Activated CD4-positive, alpha-beta T cell treated with anti-CD3 and anti-CD28 coated beads for 48 hours (primary cell): ENCODE results near the gene LMF1.
"Not testable (repeated sequence)": the region's sequence is repeated elsewhere in the genome, so short reads cannot be mapped to it uniquely, and the experiment has no call there.

Experiments used
- DNase-seq: peaks from one replicate; pipeline ENCODE4 v3.0.0-alpha.2; 2020

LMF1 gene

GRCh38 chr16:968620-969019 lies 2.2 kb downstream of the LMF1 start:
- DNase-seq: no peak

GRCh38 chr16:967546-968295 lies 3.1 kb downstream of the LMF1 start:
- no peak for DNase-seq

- DNase-seq: no peak
Measured at GRCh38 chr16:967077-967541, 3.7 kb downstream of the LMF1 start.

- no peak for DNase-seq
Measured at GRCh38 chr16:966505-966904, 4.3 kb downstream of the LMF1 start.

- no peak for DNase-seq
Measured at GRCh38 chr16:966035-966434, 4.7 kb downstream of the LMF1 start.

- no peak for DNase-seq
Measured at GRCh38 chr16:965487-965886, 5.3 kb downstream of the LMF1 start.

GRCh38 chr16:965036-965395 lies 5.8 kb downstream of the LMF1 start:
- DNase-seq: no peak

- peak; percentile 78 for DNase-seq
Measured at GRCh38 chr16:964356-965035, 6.3 kb downstream of the LMF1 start.

GRCh38 chr16:963913-964312 lies 6.9 kb downstream of the LMF1 start:
- DNase-seq: no peak

GRCh38 chr16:962901-963814 lies 7.6 kb downstream of the LMF1 start:
- no peak for DNase-seq

- DNase-seq: no peak
Measured at GRCh38 chr16:962366-962765, 8.4 kb downstream of the LMF1 start.

GRCh38 chr16:959232-960040 lies 11.3 kb downstream of the LMF1 start:
- DNase-seq: no peak

- not testable (repeated sequence) for DNase-seq
Measured at GRCh38 chr16:955766-956165, 15.0 kb downstream of the LMF1 start.

- not testable (repeated sequence) for DNase-seq
Measured at GRCh38 chr16:953818-954217, 17.0 kb downstream of the LMF1 start.

- no peak for DNase-seq
Measured at GRCh38 chr16:952321-952720, 18.5 kb downstream of the LMF1 start.

GRCh38 chr16:951660-952301 lies 19.0 kb downstream of the LMF1 start:
- no peak for DNase-seq

- not testable (repeated sequence) for DNase-seq
Measured at GRCh38 chr16:950733-951573, 19.8 kb downstream of the LMF1 start.

GRCh38 chr16:948767-949166 lies 22.0 kb downstream of the LMF1 start:
- not testable (repeated sequence) for DNase-seq

- not testable (repeated sequence) for DNase-seq
Measured at GRCh38 chr16:947922-948303, 22.9 kb downstream of the LMF1 start.

- no peak for DNase-seq
Measured at GRCh38 chr16:947255-947921, 23.4 kb downstream of the LMF1 start.

GRCh38 chr16:946048-946395 lies 24.8 kb downstream of the LMF1 start:
- no peak for DNase-seq
